Measurements from ENCODE around the gene STAT5B. TPM values are rescaled to one million over a fixed set of nuclear protein-coding genes. Genes with fewer than 3 reads are reported as not detected.

The STAT5B gene
- total RNA-seq, 2 experiments from 2014 or later: 92.7 to 94.4 TPM

GRCh38 chr17:42283241-42284023, 7.2 kb upstream of the STAT5B start:
- DNase-seq: no peak
- CTCF ChIA-PET: no interaction called here
- POLR2A ChIA-PET: interaction anchor here (0.9 kb wide), 1 partner anchor 8 kb away, joined by 3 read pairs; no protein-coding TSS in a partner anchor

GRCh38 chr17:42282478-42283080, 6.4 kb upstream of the STAT5B start:
- H3K27ac Mint-ChIP-seq: no peak overlapping the region
- ChIA-PET POLR2A (no interaction called here), CTCF (interaction anchor here (1.2 kb wide), 1 partner anchor 60 kb away, joined by 4 read pairs; no protein-coding TSS in a partner anchor)
- H3K36me3 Mint-ChIP-seq (ENCODE audit: low read depth): peaks cover 2% of the 10 kb centered on the region
- no peak for DNase-seq
- H3K27me3 Mint-ChIP-seq (ENCODE audit: low read depth): no peaks in the 10 kb centered on the region
- no peaks in the 10 kb centered on the region for H3K9me3 Mint-ChIP-seq (ENCODE audit: insufficient read depth)
- H3K4me3 Mint-ChIP-seq: no peak overlapping the region
- H3K4me1 Mint-ChIP-seq (ENCODE audit: low read depth): peaks cover 28% of the 10 kb centered on the region
- ATAC-seq: no peak

More at GRCh38 chr17:42283241-42284023, 7.2 kb upstream of the STAT5B start:
- ATAC-seq: no peak
- H3K27ac Mint-ChIP-seq: peak overlapping the region; percentile 30
- no peak overlapping the region for H3K4me3 Mint-ChIP-seq
- peaks cover 28% of the 10 kb centered on the region for H3K4me1 Mint-ChIP-seq (ENCODE audit: low read depth)
- H3K9me3 Mint-ChIP-seq (ENCODE audit: insufficient read depth): no peaks in the 10 kb centered on the region
- no peaks in the 10 kb centered on the region for H3K27me3 Mint-ChIP-seq (ENCODE audit: low read depth)
- H3K36me3 Mint-ChIP-seq (ENCODE audit: low read depth): peaks cover 5% of the 10 kb centered on the region

GRCh38 chr17:42281571-42282096, 5.4 kb upstream of the STAT5B start:
- H3K36me3 Mint-ChIP-seq (ENCODE audit: low read depth): no peaks in the 10 kb centered on the region
- H3K4me3 Mint-ChIP-seq: no peak overlapping the region
- CTCF ChIA-PET: interaction anchor here (1.2 kb wide), 1 partner anchor 59 kb away, joined by 4 read pairs; no protein-coding TSS in a partner anchor
- ATAC-seq: no peak
- H3K9me3 Mint-ChIP-seq (ENCODE audit: insufficient read depth): no peaks in the 10 kb centered on the region
- POLR2A ChIA-PET: interaction anchor here (0.8 kb wide), 1 partner anchor 33 kb away, joined by 4 read pairs; no protein-coding TSS in a partner anchor
- no peak overlapping the region for H3K27ac Mint-ChIP-seq
- DNase-seq: no peak
- H3K27me3 Mint-ChIP-seq (ENCODE audit: low read depth): no peaks in the 10 kb centered on the region
- H3K4me1 Mint-ChIP-seq (ENCODE audit: low read depth): peaks cover 26% of the 10 kb centered on the region

GRCh38 chr17:42279776-42280630, 3.8 kb upstream of the STAT5B start:
- no peaks in the 10 kb centered on the region for H3K9me3 Mint-ChIP-seq (ENCODE audit: insufficient read depth)
- ChIA-PET POLR2A (interaction anchor here (0.6 to 3.0 kb wide), 6 partner anchors 9 to 362 kb away, joined by 3 to 24 read pairs (median 3); partner anchors contain the start of gene STAT5A), CTCF (interaction anchor here (1.1 to 1.5 kb wide), 3 partner anchors 11 to 58 kb away, joined by 3 to 4 read pairs (median 3); no protein-coding TSS in a partner anchor)
- ATAC-seq: no peak
- peaks cover 3% of the 10 kb centered on the region for H3K36me3 Mint-ChIP-seq (ENCODE audit: low read depth)
- no peaks in the 10 kb centered on the region for H3K27me3 Mint-ChIP-seq (ENCODE audit: low read depth)
- peaks cover 19% of the 10 kb centered on the region for H3K4me1 Mint-ChIP-seq (ENCODE audit: low read depth)
- no peak overlapping the region for H3K27ac Mint-ChIP-seq
- no peak for DNase-seq
- no peak overlapping the region for H3K4me3 Mint-ChIP-seq

- Mint-ChIP-seq H3K36me3 (ENCODE audit: low read depth) (peaks cover 3% of the 10 kb centered on the region), H3K4me3 (peak overlapping the region; percentile 75), H3K27me3 (ENCODE audit: low read depth) (no peaks in the 10 kb centered on the region), H3K27ac (peak overlapping the region; percentile 71), H3K4me1 (ENCODE audit: low read depth) (peaks cover 36% of the 10 kb centered on the region), H3K9me3 (ENCODE audit: insufficient read depth) (no peaks in the 10 kb centered on the region)
- DNase-seq: no peak
- CTCF ChIA-PET: interaction anchor here (0.9 to 1.2 kb wide), 3 partner anchors 10 to 55 kb away, joined by 3 to 5 read pairs (median 4); no protein-coding TSS in a partner anchor
- ATAC-seq: no peak
- POLR2A ChIA-PET: interaction anchor here (0.6 to 11.3 kb wide), 7 partner anchors 9 to 128 kb away, joined by 3 to 128 read pairs (median 3); partner anchors contain the start of genes GHDC and STAT5A
These were observed 1.1 kb upstream of the STAT5B start for GRCh38 chr17:42277342-42277712.

GRCh38 chr17:42276609-42277341, 584 bp upstream of the STAT5B start:
- CTCF ChIA-PET: interaction anchor here (0.9 to 1.2 kb wide), 3 partner anchors 10 to 55 kb away, joined by 3 to 5 read pairs (median 4); no protein-coding TSS in a partner anchor
- POLR2A ChIA-PET: interaction anchor here (0.6 to 11.3 kb wide), 9 partner anchors 10 to 128 kb away, joined by 3 to 128 read pairs (median 3); partner anchors contain the start of genes GHDC and STAT5A
- ATAC-seq: no peak
- DNase-seq: peak; percentile 33
- Mint-ChIP-seq H3K36me3 (ENCODE audit: low read depth) (peaks cover 3% of the 10 kb centered on the region), H3K27ac (peak overlapping the region; percentile 71), H3K4me1 (ENCODE audit: low read depth) (peaks cover 41% of the 10 kb centered on the region), H3K9me3 (ENCODE audit: insufficient read depth) (no peaks in the 10 kb centered on the region), H3K4me3 (peak overlapping the region; percentile 75), H3K27me3 (ENCODE audit: low read depth) (no peaks in the 10 kb centered on the region)

GRCh38 chr17:42275527-42276358, 448 bp downstream of the STAT5B start:
- H3K9me3 Mint-ChIP-seq (ENCODE audit: insufficient read depth): no peaks in the 10 kb centered on the region
- peak; percentile 40 for DNase-seq
- H3K4me1 Mint-ChIP-seq (ENCODE audit: low read depth): peaks cover 52% of the 10 kb centered on the region
- CTCF ChIA-PET: interaction anchor here (0.8 to 3.4 kb wide), 8 partner anchors 11 to 113 kb away, joined by 3 to 17 read pairs (median 4); partner anchors contain the start of gene STAT3
- ATAC-seq: peak; percentile 60
- H3K27me3 Mint-ChIP-seq (ENCODE audit: low read depth): no peaks in the 10 kb centered on the region
- POLR2A ChIA-PET: interaction anchor here (0.9 to 11.3 kb wide), 8 partner anchors 8 to 258 kb away, joined by 3 to 128 read pairs (median 5); partner anchors contain the start of genes DNAJC7 and STAT5A
- H3K36me3 Mint-ChIP-seq (ENCODE audit: low read depth): peaks cover 5% of the 10 kb centered on the region
- H3K27ac Mint-ChIP-seq: peak overlapping the region; percentile 86
- peak overlapping the region; percentile 93 for H3K4me3 Mint-ChIP-seq

GRCh38 chr17:42274812-42275526, 1.2 kb downstream of the STAT5B start:
- no peak for DNase-seq
- Mint-ChIP-seq H3K4me1 (ENCODE audit: low read depth) (peaks cover 58% of the 10 kb centered on the region), H3K36me3 (ENCODE audit: low read depth) (peaks cover 9% of the 10 kb centered on the region), H3K9me3 (ENCODE audit: insufficient read depth) (no peaks in the 10 kb centered on the region), H3K27me3 (ENCODE audit: low read depth) (no peaks in the 10 kb centered on the region), H3K4me3 (peak overlapping the region; percentile 93), H3K27ac (peak overlapping the region; percentile 86)
- CTCF ChIA-PET: interaction anchor here (0.8 to 3.4 kb wide), 10 partner anchors 12 to 114 kb away, joined by 3 to 17 read pairs (median 4); partner anchors contain the start of genes KCNH4 and STAT3
- ATAC-seq: peak; percentile 3
- POLR2A ChIA-PET: interaction anchor here (0.9 to 11.3 kb wide), 7 partner anchors 9 to 257 kb away, joined by 3 to 128 read pairs (median 5); partner anchors contain the start of genes DNAJC7 and STAT5A

GRCh38 chr17:42274253-42274542, 2.0 kb downstream of the STAT5B start:
- H3K27ac Mint-ChIP-seq: peak overlapping the region; percentile 86

More at GRCh38 chr17:42274253-42274542, 2.0 kb downstream of the STAT5B start:
- Mint-ChIP-seq H3K9me3 (ENCODE audit: insufficient read depth) (no peaks in the 10 kb centered on the region), H3K4me3 (peak overlapping the region; percentile 93), H3K4me1 (ENCODE audit: low read depth) (peaks cover 65% of the 10 kb centered on the region), H3K36me3 (ENCODE audit: low read depth) (peaks cover 13% of the 10 kb centered on the region), H3K27me3 (ENCODE audit: low read depth) (no peaks in the 10 kb centered on the region)
- ChIA-PET CTCF (interaction anchor here (1.0 to 3.4 kb wide), 3 partner anchors 38 to 93 kb away, joined by 5 to 17 read pairs (median 5); partner anchors contain the start of gene KCNH4), POLR2A (interaction anchor here (0.5 to 11.3 kb wide), 3 partner anchors 15 to 78 kb away, joined by 3 to 128 read pairs (median 19); partner anchors contain the start of gene STAT5A)
- no peak for ATAC-seq
- DNase-seq: no peak
